HEK293 (cell line): ENCODE results near the gene CATSPERZ.
A peak's percentile ranks its signal among the peaks of the same experiment; 100 is the strongest.

Experiments used
- CTCF ChIP-seq: fragments of 450-650 bp; formaldehyde crosslinking; IDR thresholded peaks from 2 replicates; pipeline ENCODE4 v1.5.1; 2016; ENCODE audit warnings: missing biosample characterization, missing genetic modification characterization
- ELK4 ChIP-seq: IDR thresholded peaks from 2 replicates; pipeline ENCODE4 v1.6.1; 2011; ENCODE audit warnings: mild to moderate bottlenecking, low read depth, low read length, borderline replicate concordance
- PATZ1 ChIP-seq: fragments of 450-650 bp; formaldehyde crosslinking; IDR thresholded peaks from 2 replicates; pipeline ENCODE4 v1.5.1; 2016; ENCODE audit warnings: missing biosample characterization, missing genetic modification characterization
- PBX3 ChIP-seq: sonication (generic); formaldehyde crosslinking; IDR thresholded peaks from 2 replicates; pipeline ENCODE4 v1.8.1; 2022; ENCODE audit warnings: mild to moderate bottlenecking, moderate library complexity, missing genetic modification reagents
- SP2 ChIP-seq: fragments of 450-650 bp; formaldehyde crosslinking; IDR thresholded peaks from 2 replicates; pipeline ENCODE4 v1.5.1; 2016; ENCODE audit warnings: missing biosample characterization, missing genetic modification characterization
- ZBTB8A ChIP-seq: fragments of 450-650 bp; formaldehyde crosslinking; IDR thresholded peaks from 2 replicates; pipeline ENCODE4 v1.5.1; 2016; ENCODE audit warnings: missing biosample characterization, missing genetic modification characterization
- ZFP3 ChIP-seq: fragments of 450-650 bp; formaldehyde crosslinking; IDR thresholded peaks from 2 replicates; pipeline ENCODE4 v1.5.1; 2016; ENCODE audit warnings: low read depth, missing biosample characterization, missing genetic modification characterization
- ZNF174 ChIP-seq: fragments of 450-650 bp; formaldehyde crosslinking; IDR thresholded peaks from 2 replicates; pipeline ENCODE4 v1.5.0; 2017; ENCODE audit warnings: missing biosample characterization, mild to moderate bottlenecking, missing genetic modification characterization
- ZNF311 ChIP-seq: fragments of 450-650 bp; formaldehyde crosslinking; IDR thresholded peaks from 2 replicates; pipeline ENCODE4 v1.5.1; 2017; ENCODE audit warnings: missing biosample characterization, missing genetic modification characterization, borderline replicate concordance
- ZNF529 ChIP-seq: fragments of 450-650 bp; formaldehyde crosslinking; IDR thresholded peaks from 2 replicates; pipeline ENCODE4 v1.5.1; 2017; ENCODE audit warnings: missing genetic modification characterization, missing biosample characterization; ENCODE audit not compliant: insufficient replicate concordance
- ZNF561 ChIP-seq: fragments of 450-650 bp; IDR thresholded peaks from 2 replicates; pipeline ENCODE4 v1.5.1; 2018; ENCODE audit warnings: missing biosample characterization, missing genetic modification characterization, borderline replicate concordance
- ZNF580 ChIP-seq: fragments of 450-650 bp; formaldehyde crosslinking; IDR thresholded peaks from 2 replicates; pipeline ENCODE4 v1.5.1; 2016; ENCODE audit warnings: missing biosample characterization, missing genetic modification characterization

GRCh38 chr11:64285885-64286800 lies 14.0 kb upstream of the CATSPERZ start:
- TF ChIP-seq CTCF (tag by site-specific recombination) (peak; percentile 67), ZNF561 (tag by site-specific recombination) (no peak), ZNF580 (tag by site-specific recombination) (no peak), ZNF174 (tag by site-specific recombination) (no peak), PBX3 (CRISPR knock-in tag) (no peak), ZFP3 (tag by site-specific recombination) (no peak), ZNF529 (tag by site-specific recombination) (no peak), ZBTB8A (tag by site-specific recombination) (peak; percentile 59; the same call in 1 of the 2 replicates), SP2 (tag by site-specific recombination) (no peak; the same call in 1 of the 2 replicates), ZNF311 (no peak), ELK4 (no peak), PATZ1 (tag by site-specific recombination) (0 out of 2 replicates have a peak, but pooled peaks have one; percentile 34)
